Heart right ventricle (tissue), 16 donors: ENCODE measurements around the gene ANKH. TPM values are rescaled to one million over a fixed set of nuclear protein-coding genes. Genes with fewer than 3 reads are reported as not detected.

ENCODE experiments used
- ATAC-seq, 8 donors: fragments of 200-7000 bp; cut with Tn5 transposase; one replicate each; pipeline ENCODE4 v1.9.1; 2020; ENCODE audit warnings: mild to moderate bottlenecking in 8 of 8, moderate library complexity in 8 of 8, moderate number of reproducible peaks in 1 of 8
- DNase-seq, 2 donors: peaks; one replicate each; pipeline ENCODE4 v3.0.0-alpha.2; 2020
- H3K27ac ChIP-seq, 10 donors: fragments of 200-600 bp; sonication (generic) in 2 of 10; one replicate each; pipeline versions ENCODE4 v1.5.0 to v1.8.0; 2020 to 2022; ENCODE audit warnings: mild to moderate bottlenecking in 3 of 10
- H3K27me3 ChIP-seq, 7 donors: fragments of 200-600 bp; one replicate each; pipeline ENCODE4 v1.8.0; 2021 to 2022; ENCODE audit warnings: mild to moderate bottlenecking in 2 of 7
- H3K36me3 ChIP-seq, 9 donors: fragments of 200-600 bp; sonication (generic) in 1 of 9; one replicate each; pipeline versions ENCODE4 v1.5.0 to v1.8.0; 2020 to 2022; ENCODE audit warnings: mild to moderate bottlenecking in 2 of 9
- H3K4me1 ChIP-seq, 9 donors: fragments of 200-600 bp; sonication (generic) in 1 of 9; one replicate each; pipeline versions ENCODE4 v1.5.0 to v1.8.0; 2020 to 2022; ENCODE audit warnings: mild to moderate bottlenecking in 4 of 9
- H3K4me3 ChIP-seq, 10 donors: fragments of 200-600 bp; sonication (generic) in 2 of 10; one replicate each; pipeline versions ENCODE4 v1.5.0 to v1.8.0; 2020 to 2022; ENCODE audit warnings: mild to moderate bottlenecking in 7 of 10, moderate library complexity in 2 of 10
- H3K9me3 ChIP-seq, 11 donors: fragments of 200-600 bp in 10 of 11; sonication (generic) in 2 of 11; one replicate each; pipeline versions ENCODE4 v1.5.0 to v1.8.0; 2013 to 2022; ENCODE audit warnings: mild to moderate bottlenecking in 2 of 11, control low read depth in 1 of 11, moderate library complexity in 1 of 11
- CTCF ChIP-seq, 9 donors: fragments of 200-600 bp; sonication (generic) in 2 of 9; IDR thresholded peaks; one replicate each; pipeline versions ENCODE4 v1.5.0 to v1.8.0; 2021 to 2022; ENCODE audit warnings: antibody characterized with exemption in 9 of 9, mild to moderate bottlenecking in 5 of 9, moderate library complexity in 1 of 9
- WGBS, 2 donors: extraction: QIAGEN DNeasy Blood & Tissue Kit; methylation state at CpG; one replicate each; pipeline ENCODE4 v1.1.7; 2013; ENCODE audit warnings: inconsistent platforms in 1 of 2; 5-methylcytosine and 5-hydroxymethylcytosine counted together
- intact Hi-C, 10 donors: fragments of 100-400 bp; cut with DNase I; formaldehyde crosslinking; loops; one replicate each; pipeline versions ENCODE4 v1.11.1 to v1.14.2; 2022
- polyA plus RNA-seq, 2 donors: library from polyadenylated mRNA; stranded (reverse); fragments of 200-250 nt; gene quantifications; one replicate each; pipeline ENCODE4 v1.2.3, GENCODE V29; 2013
- total RNA-seq, 10 donors: library from RNA; stranded (reverse); fragmentation: NEBNext Ultra II Directional in 3 of 10; extraction: Animal tissue kit (Norgen Biotek cat#: 25700) in 3 of 10; gene quantifications; one replicate each; pipeline versions ENCODE4 v1.2.1 to v1.2.4, GENCODE V29; 2021 to 2023
- donor health status: Arrhythmogenic right ventricular cardiomyopathy.
- donor health status: ischemic (EF 13 %, LVEDD 7.1; RV severe dilation, severe dysfunction).
- donor health status: healthy with polysubstance abuse.
- donor health status: DM: no; HTN: yes; CAD: no.
- donor health status: DM: no; HTN: no; CAD: no.
- donor health status: ischemic (EF 25% LVEDD 6.9; RV normal size, moderate dysfunction).
- donor health status: ischemic (EF 25% LVEDD 5.7; RV mildly dilated, moderate dysfunction).
- donor health status: healthy.
- donor health status: DM: yes; HTN: yes; CAD: no.
- donor health status: Ischemic cardiomyopathy.
- donor health status: ischemic (EF 35%, LVEDD 5.7; RV mildly dilated, moderate dysfunction).
- donor health status: nonischemic (EF 11% LVEDD 7.7; RV severe dilation, severe dysfunction).
- donor health status: DM: yes; HTN: yes; CAD: no.
- donor health status: PGD.
- donor health status: ischemic (EF 29% LVEDD 5.4; RV normal size, mild dysfunction).
- donor health status: nonischemic (EF 23%, LVEDD 6.1; RV moderate dilation, normal function).

Gene ANKH
- total and polyA plus RNA-seq, 12 donors, result 51.0 to 256 (median 192) TPM

DNA sequence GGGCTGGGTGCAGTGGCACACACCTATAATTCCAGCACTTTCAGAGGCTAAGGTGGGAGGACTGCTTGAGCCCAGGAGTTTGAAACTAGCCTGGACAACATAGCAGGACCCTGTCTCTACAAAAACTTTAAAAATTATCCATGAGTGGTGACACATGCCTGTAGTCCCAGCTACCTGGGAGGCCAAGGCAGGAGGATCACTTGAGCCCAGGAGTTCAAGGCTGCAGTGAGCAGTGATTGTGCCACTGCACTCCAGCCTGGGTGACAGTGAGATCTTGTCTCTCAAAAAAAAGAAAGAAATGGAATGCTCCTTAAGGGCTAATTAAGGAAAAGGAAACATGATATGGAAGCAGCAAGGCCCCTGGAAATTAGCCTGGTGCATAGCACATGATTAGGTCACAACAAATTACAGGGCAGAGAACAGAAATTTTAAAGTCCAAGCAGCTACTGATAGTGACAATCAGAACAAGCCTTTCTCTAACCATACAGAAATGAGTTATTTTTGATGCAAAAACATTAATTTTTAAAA lies 19.5 kb downstream of the ANKH start:
- Histone ChIP-seq H3K4me1 (peaks cover 0 to 72% (median 40%) of the 10 kb centered on the region in 9 donors), H3K27me3 (no peaks in the 10 kb centered on the region), H3K4me3 (no peak overlapping the region), H3K9me3 (no peaks in the 10 kb centered on the region), H3K27ac (no peak overlapping the region), H3K36me3 (peaks cover 0 to 30% (median 0%) of the 10 kb centered on the region in 9 donors)
- intact Hi-C loops, result no loop called here
- TF ChIP-seq CTCF (IDR thresholded peaks at IDR 0.05), result no peak
- ATAC-seq (no peak), DNase-seq (no peak)

DNA sequence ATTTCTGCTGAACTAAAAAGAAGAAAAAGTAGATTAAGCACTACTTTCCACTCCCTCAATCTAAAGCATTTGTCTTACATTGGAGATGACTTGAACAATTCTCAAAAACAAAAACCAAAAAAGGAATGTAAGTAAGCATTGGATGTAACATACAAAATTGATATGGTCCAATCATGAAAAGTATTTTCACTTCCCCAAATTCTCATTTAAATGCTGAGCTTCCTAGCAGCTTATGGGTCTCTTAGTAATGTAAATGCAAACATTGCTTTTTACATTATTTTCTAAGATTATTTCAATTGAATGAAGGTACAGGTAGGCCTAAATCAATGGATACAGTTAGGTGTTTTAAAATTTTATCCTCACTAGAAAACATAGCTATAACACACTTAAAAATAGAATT lies 20.0 kb downstream of the ANKH start:
- no peak for TF ChIP-seq CTCF (IDR thresholded peaks at IDR 0.05)
- no peak for DNase-seq
- H3K27me3 ChIP-seq, result no peaks in the 10 kb centered on the region
- H3K36me3 ChIP-seq, result peaks cover 0 to 30% (median 0%) of the 10 kb centered on the region in 9 donors
- intact Hi-C loops, result no loop called here
- no peak overlapping the region for H3K27ac ChIP-seq
- H3K9me3 ChIP-seq, result no peaks in the 10 kb centered on the region
- no peak for ATAC-seq
- H3K4me3 ChIP-seq, result no peak overlapping the region
- H3K4me1 ChIP-seq, result peaks cover 0 to 68% (median 40%) of the 10 kb centered on the region in 9 donors

DNA sequence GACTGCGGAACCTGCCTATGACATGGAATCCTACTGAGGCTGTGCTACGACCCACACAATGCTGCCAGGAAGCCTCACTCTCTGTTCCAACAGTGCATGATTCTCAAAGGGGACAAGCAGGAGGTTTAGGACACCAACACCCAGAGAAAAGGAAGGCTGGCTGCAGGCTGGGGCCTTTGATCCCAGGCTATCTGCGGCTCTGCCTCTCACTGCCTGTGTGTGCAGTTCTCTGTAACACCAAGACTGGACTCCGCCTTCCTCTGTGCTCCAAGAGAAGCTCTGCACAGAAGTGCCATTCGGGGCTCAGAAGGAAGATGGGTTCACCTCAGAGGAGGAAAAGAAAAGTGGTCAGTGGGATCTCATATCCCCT lies 20.5 kb downstream of the ANKH start:
- Histone ChIP-seq H3K4me1 (peaks cover 0 to 68% (median 40%) of the 10 kb centered on the region in 9 donors), H3K36me3 (peaks cover 0 to 31% (median 0%) of the 10 kb centered on the region in 9 donors), H3K9me3 (no peaks in the 10 kb centered on the region), H3K4me3 (no peak overlapping the region), H3K27me3 (no peaks in the 10 kb centered on the region), H3K27ac (peak overlapping the region in 1 of 10 donors; percentile 19)
- 48 to 60% methylated on average over 5 of the region's 5 CpGs for WGBS, 2 donors
- DNase-seq, result no peak
- TF ChIP-seq CTCF (IDR thresholded peaks at IDR 0.05), result no peak
- intact Hi-C loops, result no loop called here
- ATAC-seq, result peak in 7 of 8 donors; percentile 23 to 64 (median 35)

- whole genome bisulfite sequencing, 2 donors, result 43 to 51% methylated on average over 9 of the region's 9 CpGs
- intact Hi-C loops, result no loop called here
- DNase-seq (no peak), ATAC-seq (peak in 3 of 8 donors; percentile 45 to 55 (median 52))
- H3K36me3 ChIP-seq, result peaks cover 0 to 32% (median 0%) of the 10 kb centered on the region in 9 donors
- no peak for TF ChIP-seq CTCF (IDR thresholded peaks at IDR 0.05)
- H3K27me3 ChIP-seq, result no peaks in the 10 kb centered on the region
- no peak overlapping the region for H3K4me3 ChIP-seq
- H3K9me3 ChIP-seq, result no peaks in the 10 kb centered on the region
- peaks cover 0 to 66% (median 40%) of the 10 kb centered on the region in 9 donors for H3K4me1 ChIP-seq
- H3K27ac ChIP-seq, result peak overlapping the region in 1 of 10 donors; percentile 19
Measured at GRCh38 chr5:14850419-14851049, 21.0 kb downstream of the ANKH start.
